Naive thymus-derived CD4-positive, alpha-beta T cell (primary cell): ENCODE results near the gene ZNF3. TPM values are rescaled to one million over a fixed set of nuclear protein-coding genes. Genes with fewer than 3 reads are reported as not detected.

Experiments
- ATAC-seq: fragments of 150-1000 bp; cut with Tn5 transposase; 2 replicates; pipeline ENCODE4 v1.10.0; 2021; ENCODE audit warnings: mild to moderate bottlenecking, moderate library complexity
- CTCF ChIA-PET: fragments of 350-600 bp; sonication (Branson Sonifier 250); formaldehyde crosslinking; loops from one replicate; lab custom pipeline; 2021; ENCODE audit warnings: antibody characterized with exemption; lab: Charles Lee
- POLR2A ChIA-PET: fragments of 350-600 bp; sonication (Branson Sonifier 250); formaldehyde crosslinking; loops from one replicate; lab custom pipeline; 2021; ENCODE audit warnings: antibody characterized with exemption, inconsistent platforms; lab: Charles Lee
- DNase-seq, 9 donors: peaks; one replicate each; pipeline versions ENCODE4 v3.0.0 to v3.0.0-alpha.2; 2020 to 2022; ENCODE audit warnings: mixed read lengths in 1 of 9
- H3K27ac ChIP-seq: one replicate; pipeline ENCODE4 v1.7.0; 2013; ENCODE audit warnings: mild to moderate bottlenecking, low read depth, low read length, moderate library complexity
- H3K27me3 ChIP-seq, 2 donors: one replicate each; pipeline ENCODE4 v1.7.0; 2013; ENCODE audit warnings: low read length in 2 of 2, mild to moderate bottlenecking in 2 of 2, moderate library complexity in 2 of 2; ENCODE audit not compliant: control insufficient read depth in 2 of 2, insufficient read depth in 2 of 2
- H3K36me3 ChIP-seq, 3 experiments: 1 replicate in 2 of 3; 2 replicates in 1 of 3; pipeline ENCODE4 v1.7.0; 2013; ENCODE audit warnings: low read length in 3 of 3, mild to moderate bottlenecking in 3 of 3, moderate library complexity in 1 of 3; ENCODE audit not compliant: insufficient read depth in 3 of 3, control insufficient read depth in 2 of 3
- H3K4me1 ChIP-seq, 2 donors: one replicate each; pipeline ENCODE4 v1.7.0; 2013; ENCODE audit warnings: low read length in 2 of 2, mild to moderate bottlenecking in 2 of 2, moderate library complexity in 1 of 2; ENCODE audit not compliant: control insufficient read depth in 2 of 2, insufficient read depth in 2 of 2
- H3K4me3 ChIP-seq: 2 replicates; pipeline ENCODE4 v1.7.0; 2013; ENCODE audit warnings: mild to moderate bottlenecking, low read length
- H3K9me3 ChIP-seq, 3 experiments: 1 replicate in 2 of 3; 2 replicates in 1 of 3; pipeline ENCODE4 v1.7.0; 2013; ENCODE audit warnings: low read length in 3 of 3; ENCODE audit not compliant: control insufficient read depth in 2 of 3
- H3K27ac Mint-ChIP-seq, 9 donors: one replicate each; pipeline ENCODE4 v1.8.0; 2020 to 2022; ENCODE audit warnings: mixed read lengths in 9 of 9, mild to moderate bottlenecking in 8 of 9, moderate library complexity in 5 of 9, inconsistent platforms in 2 of 9
- H3K27me3 Mint-ChIP-seq, 5 donors: one replicate each; pipeline ENCODE4 v1.8.0; 2021 to 2022; ENCODE audit warnings: mixed read lengths in 5 of 5, mild to moderate bottlenecking in 1 of 5
- H3K36me3 Mint-ChIP-seq, 5 donors: one replicate each; pipeline ENCODE4 v1.8.0; 2020 to 2022; ENCODE audit warnings: mixed read lengths in 5 of 5, mild to moderate bottlenecking in 3 of 5, inconsistent platforms in 1 of 5
- H3K4me1 Mint-ChIP-seq, 7 donors: one replicate each; pipeline ENCODE4 v1.8.0; 2020 to 2022; ENCODE audit warnings: mixed read lengths in 7 of 7, mild to moderate bottlenecking in 3 of 7, inconsistent platforms in 1 of 7
- H3K4me3 Mint-ChIP-seq, 10 donors: one replicate each; pipeline ENCODE4 v1.8.0; 2020 to 2022; ENCODE audit warnings: mild to moderate bottlenecking in 10 of 10, mixed read lengths in 10 of 10, moderate library complexity in 6 of 10, inconsistent platforms in 2 of 10
- H3K9me3 Mint-ChIP-seq, 11 donors: one replicate each; pipeline ENCODE4 v1.8.0; 2020 to 2022; ENCODE audit warnings: mixed read lengths in 11 of 11, mild to moderate bottlenecking in 4 of 11, inconsistent platforms in 1 of 11, moderate library complexity in 1 of 11
- intact Hi-C, 2 donors: fragments of 100-400 bp; cut with micrococcal nuclease; formaldehyde crosslinking; loops; one replicate each; pipeline ENCODE4 v1.15.1; 2023
- polyA plus RNA-seq, 2 donors: library from polyadenylated mRNA; unstranded; fragments of 300-500 nt; fragmentation: Illumina TruSeq; gene quantifications; one replicate each; pipeline ENCODE4 v1.2.3, GENCODE V29; 2021
- total RNA-seq, 6 experiments: library from RNA in 5 of 6; stranded (reverse) in 5 of 6; gene quantifications; 1 replicate in 5 of 6; 2 replicates in 1 of 6; pipeline ENCODE4 v1.2.3 and lab custom pipeline; 2021 to 2026

The ZNF3 gene
- total and polyA plus RNA-seq, 7 experiments from 2014 or later: 20.3 to 48.0 (median 35.0) TPM

DNA sequence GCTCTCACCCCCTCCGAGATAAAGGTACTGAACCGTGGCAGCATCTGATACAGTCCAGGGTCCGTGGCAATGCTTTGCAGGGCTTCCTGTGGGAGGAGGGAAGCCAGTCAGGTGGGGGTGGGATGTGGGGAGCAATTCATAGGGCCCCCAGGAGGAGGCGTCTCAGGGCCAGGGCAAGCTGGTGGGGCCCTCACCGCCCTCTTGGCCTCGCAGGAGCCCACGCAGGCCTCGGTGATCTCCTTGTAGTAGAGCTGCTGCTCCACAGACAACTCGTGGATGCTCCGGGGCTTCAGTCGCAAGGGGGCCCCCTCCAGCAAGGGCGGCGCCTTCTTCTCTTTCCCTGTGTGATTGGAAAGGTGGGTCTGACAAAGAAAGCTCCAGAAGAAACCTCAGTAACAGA lies 30.4 kb upstream of the ZNF3 start:
- H3K36me3 Mint-ChIP-seq: peaks cover 0 to 33% (median 9%) of the 10 kb centered on the region in 5 donors
- POLR2A ChIA-PET: interaction anchor here (0.6 to 1.1 kb wide), 2 partner anchors 10 to 12 kb away, joined by 3 read pairs; partner anchors contain the start of gene AP4M1

DNA sequence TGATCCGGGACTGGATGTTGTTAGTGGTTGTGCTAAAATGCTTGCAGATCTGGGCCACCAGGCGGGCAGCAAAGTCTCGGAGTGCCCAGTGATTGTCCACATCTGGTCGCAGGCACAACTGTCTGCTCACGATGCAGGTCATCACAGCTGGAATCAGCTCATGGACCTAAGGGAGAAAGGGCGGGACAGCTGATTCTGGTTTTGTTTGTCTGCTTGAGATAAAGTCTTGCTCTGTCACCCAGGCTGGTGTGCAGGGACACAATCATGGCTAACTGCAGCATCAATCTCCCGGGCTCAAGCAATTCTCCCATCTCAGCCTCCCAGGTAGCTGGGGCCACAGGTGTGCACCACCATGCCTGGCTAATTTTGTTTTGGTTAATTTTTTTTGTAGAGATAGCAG lies 29.6 kb upstream of the ZNF3 start:
- DNase-seq: no peak
- H3K9me3 ChIP-seq: no peaks in the 10 kb centered on the region
- Mint-ChIP-seq H3K36me3 (peaks cover 0 to 36% (median 9%) of the 10 kb centered on the region in 5 donors), H3K4me3 (no peak overlapping the region), H3K27ac (peak overlapping the region in 1 of 9 donors; percentile 24), H3K4me1 (peaks cover 0 to 7% (median 3%) of the 10 kb centered on the region in 7 donors), H3K9me3 (no peaks in the 10 kb centered on the region), H3K27me3 (no peaks in the 10 kb centered on the region)
- no peaks in the 10 kb centered on the region for H3K27me3 ChIP-seq
- no peak for ATAC-seq
- no peak overlapping the region for H3K4me3 ChIP-seq
- H3K27ac ChIP-seq: no peak overlapping the region
- ChIA-PET POLR2A (no interaction called here), CTCF (no interaction called here)
- H3K4me1 ChIP-seq: no peaks in the 10 kb centered on the region
- intact Hi-C loops: no loop called here
- H3K36me3 ChIP-seq: peaks cover 0 to 74% (median 27%) of the 10 kb centered on the region in 3 experiments

More for the DNA sequence above, 30.4 kb upstream of the ZNF3 start:
- H3K9me3 Mint-ChIP-seq: no peaks in the 10 kb centered on the region
- CTCF ChIA-PET: no interaction called here
- Histone ChIP-seq H3K9me3 (no peaks in the 10 kb centered on the region), H3K27me3 (no peaks in the 10 kb centered on the region), H3K36me3 (peaks cover 0 to 70% (median 27%) of the 10 kb centered on the region in 3 experiments), H3K4me1 (no peaks in the 10 kb centered on the region), H3K27ac (no peak overlapping the region), H3K4me3 (no peak overlapping the region)
- no peak overlapping the region for H3K27ac Mint-ChIP-seq
- H3K4me1 Mint-ChIP-seq: peaks cover 3 to 9% (median 8%) of the 10 kb centered on the region in 7 donors
- DNase-seq (no peak), ATAC-seq (no peak)
- H3K4me3 Mint-ChIP-seq: no peak overlapping the region
- intact Hi-C loops: no loop called here
- H3K27me3 Mint-ChIP-seq: no peaks in the 10 kb centered on the region

DNA sequence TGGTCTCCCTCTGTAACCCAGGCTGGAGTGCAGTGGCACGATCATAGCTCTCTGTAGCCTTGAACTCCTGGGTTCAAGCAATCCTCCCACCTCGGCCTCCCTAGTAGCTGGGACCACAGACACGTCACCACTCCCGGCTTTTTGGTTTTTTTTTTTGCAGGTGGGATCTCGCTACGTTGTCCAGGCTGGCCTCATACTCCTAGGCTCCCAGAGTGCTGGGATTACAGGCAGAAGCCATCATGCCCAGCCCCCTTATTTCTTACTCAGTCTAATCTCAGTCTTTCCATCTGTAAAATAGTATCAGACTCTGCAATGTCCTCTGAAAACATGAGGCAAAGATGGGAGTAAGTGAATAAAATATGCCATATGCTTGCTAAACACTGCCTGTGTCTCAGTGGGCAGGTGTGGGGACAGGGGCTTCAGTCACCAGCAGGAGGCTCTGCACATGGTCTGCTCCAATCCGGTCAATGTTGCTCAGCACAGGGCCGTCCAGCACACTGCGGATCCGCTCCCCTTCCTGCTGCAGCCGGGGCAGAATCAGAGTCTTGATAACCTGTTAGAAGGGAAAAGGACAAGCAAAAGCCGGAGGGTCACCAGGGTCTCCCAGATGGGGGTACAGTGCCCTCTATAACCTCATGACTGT lies 28.1 kb upstream of the ZNF3 start:
- intact Hi-C loops: loop anchor here in 1 of 2 donors (10.0 kb wide), 2 partner anchors 475 to 555 kb away; partner anchors contain the start of genes FAM200A, FBXO24, LRCH4 and ZNF655
- H3K4me3 ChIP-seq: no peak overlapping the region
- ATAC-seq: no peak
- Mint-ChIP-seq H3K4me3 (no peak overlapping the region), H3K27ac (no peak overlapping the region), H3K4me1 (peaks cover 0 to 5% (median 0%) of the 10 kb centered on the region in 7 donors), H3K36me3 (peaks cover 0 to 36% (median 6%) of the 10 kb centered on the region in 5 donors), H3K9me3 (no peaks in the 10 kb centered on the region), H3K27me3 (no peaks in the 10 kb centered on the region)
- no peaks in the 10 kb centered on the region for H3K4me1 ChIP-seq
- no peak overlapping the region for H3K27ac ChIP-seq
- ChIA-PET POLR2A (no interaction called here), CTCF (no interaction called here)
- DNase-seq: no peak
- H3K27me3 ChIP-seq: no peaks in the 10 kb centered on the region
- H3K9me3 ChIP-seq: no peaks in the 10 kb centered on the region
- peaks cover 0 to 79% (median 27%) of the 10 kb centered on the region in 3 experiments for H3K36me3 ChIP-seq

DNA sequence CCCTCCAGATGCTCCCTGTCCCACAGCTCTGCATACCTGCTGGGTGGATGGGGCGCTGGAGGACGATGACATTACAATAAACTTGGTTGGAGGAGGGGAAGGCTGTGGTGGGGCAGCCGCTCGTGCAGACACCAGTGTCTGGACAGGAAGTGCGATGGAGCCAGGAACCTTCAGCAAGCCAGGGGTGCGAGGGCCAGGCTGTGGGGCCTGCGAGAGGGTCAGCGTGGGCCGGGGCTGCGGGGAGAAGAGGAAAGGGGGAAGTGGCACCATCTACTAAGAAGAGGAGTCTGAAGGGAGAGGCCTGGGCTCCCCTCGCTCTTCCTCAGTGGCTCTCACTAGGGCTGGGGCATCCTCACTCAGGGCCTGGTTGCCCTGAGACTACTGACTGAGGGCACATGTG lies 26.4 kb upstream of the ZNF3 start:
- Mint-ChIP-seq H3K36me3 (peaks cover 0 to 25% (median 6%) of the 10 kb centered on the region in 5 donors), H3K4me1 (peaks cover 0 to 9% (median 4%) of the 10 kb centered on the region in 7 donors), H3K4me3 (no peak overlapping the region), H3K9me3 (no peaks in the 10 kb centered on the region), H3K27ac (no peak overlapping the region), H3K27me3 (no peaks in the 10 kb centered on the region)
- Histone ChIP-seq H3K36me3 (peaks cover 0 to 66% (median 18%) of the 10 kb centered on the region in 3 experiments), H3K4me1 (no peaks in the 10 kb centered on the region), H3K4me3 (no peak overlapping the region), H3K27me3 (no peaks in the 10 kb centered on the region), H3K27ac (no peak overlapping the region), H3K9me3 (no peaks in the 10 kb centered on the region)
- ChIA-PET CTCF (no interaction called here), POLR2A (interaction anchor here (1.6 kb wide), 1 partner anchor 12 kb away, joined by 7 read pairs; the partner anchor contains the start of gene CNPY4)
- ATAC-seq: no peak
- intact Hi-C loops: loop anchor here in 1 of 2 donors (10.0 kb wide), 2 partner anchors 477 to 553 kb away; partner anchors contain the start of genes FAM200A, FBXO24, LRCH4 and ZNF655
- DNase-seq: no peak

DNA sequence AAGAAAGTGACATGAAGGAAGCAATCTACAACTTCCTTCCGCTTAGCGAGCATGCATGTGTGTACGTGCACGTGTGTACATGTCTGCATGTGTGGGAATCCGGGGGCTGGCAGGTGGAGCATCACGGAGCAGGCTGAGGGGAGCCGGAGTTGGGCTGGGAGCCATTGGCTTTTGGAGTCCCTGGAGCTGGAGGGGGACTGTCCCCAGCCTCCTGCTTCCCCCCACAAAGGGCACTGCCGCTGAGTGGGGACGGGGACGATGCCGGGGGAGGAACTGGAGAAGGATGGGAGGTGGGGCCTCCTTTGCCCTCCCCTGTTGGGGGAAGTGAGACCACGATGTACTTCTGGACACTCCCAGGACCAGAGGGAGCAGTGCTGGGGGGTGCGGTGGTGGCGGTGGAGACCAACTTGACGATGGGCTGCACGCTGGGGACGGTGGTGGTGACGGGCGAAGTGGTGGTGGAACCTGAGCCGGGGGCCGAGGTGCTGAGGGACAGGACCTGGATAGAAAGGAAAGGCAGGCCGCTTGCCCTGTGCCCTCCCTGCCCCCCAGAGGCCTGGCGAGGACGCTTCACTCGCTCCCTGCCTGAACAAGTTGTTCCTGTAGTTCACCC lies 25.7 kb upstream of the ZNF3 start:
- CTCF ChIA-PET: no interaction called here
- H3K36me3 ChIP-seq: peaks cover 0 to 60% (median 18%) of the 10 kb centered on the region in 3 experiments
- intact Hi-C loops: loop anchor here in 1 of 2 donors (10.0 kb wide), 2 partner anchors 478 to 552 kb away; partner anchors contain the start of genes FAM200A, FBXO24, LRCH4 and ZNF655

DNA sequence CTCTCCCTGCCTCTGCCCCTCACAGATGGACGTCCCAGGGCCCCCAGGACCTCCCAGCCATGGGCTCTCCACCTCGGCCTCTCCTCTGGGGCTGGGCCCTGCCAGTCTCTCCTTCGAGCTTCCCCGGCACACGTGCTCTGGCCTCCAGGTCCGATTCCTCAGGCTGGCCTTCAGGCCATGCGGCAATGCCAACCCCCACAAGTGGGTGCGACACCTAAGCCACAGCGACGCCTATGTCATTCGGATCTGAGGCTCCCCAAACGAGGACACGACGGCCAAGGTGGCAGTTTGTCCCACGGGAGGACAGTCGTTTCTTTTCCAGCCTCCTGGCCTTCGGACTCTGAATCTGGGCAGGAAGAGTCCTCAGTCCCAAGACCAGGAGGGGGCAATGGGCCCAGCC lies 25.1 kb upstream of the ZNF3 start:
- no peak overlapping the region for H3K4me3 Mint-ChIP-seq
- Histone ChIP-seq H3K4me3 (no peak overlapping the region), H3K9me3 (no peaks in the 10 kb centered on the region), H3K36me3 (peaks cover 0 to 54% (median 17%) of the 10 kb centered on the region in 3 experiments), H3K27ac (no peak overlapping the region), H3K27me3 (no peaks in the 10 kb centered on the region), H3K4me1 (peaks cover 0 to 2% of the 10 kb centered on the region in 2 donors)
- peaks cover 0 to 15% (median 9%) of the 10 kb centered on the region in 7 donors for H3K4me1 Mint-ChIP-seq
- ATAC-seq (no peak), DNase-seq (no peak)
- intact Hi-C loops: loop anchor here in 1 of 2 donors (10.0 kb wide), 2 partner anchors 478 to 552 kb away; partner anchors contain the start of genes FAM200A, FBXO24, LRCH4 and ZNF655
- H3K27ac Mint-ChIP-seq: no peak overlapping the region
- no peaks in the 10 kb centered on the region for H3K9me3 Mint-ChIP-seq
- POLR2A ChIA-PET: interaction anchor here (1.6 kb wide), 1 partner anchor 13 kb away, joined by 7 read pairs; the partner anchor contains the start of gene CNPY4
- H3K36me3 Mint-ChIP-seq: peaks cover 0 to 22% (median 6%) of the 10 kb centered on the region in 5 donors
- CTCF ChIA-PET: no interaction called here
- no peaks in the 10 kb centered on the region for H3K27me3 Mint-ChIP-seq

More for the DNA sequence above, 25.7 kb upstream of the ZNF3 start:
- no peak for DNase-seq
- Mint-ChIP-seq H3K9me3 (no peaks in the 10 kb centered on the region), H3K4me1 (peaks cover 0 to 15% (median 9%) of the 10 kb centered on the region in 7 donors), H3K36me3 (peaks cover 0 to 22% (median 6%) of the 10 kb centered on the region in 5 donors), H3K27me3 (no peaks in the 10 kb centered on the region), H3K27ac (no peak overlapping the region), H3K4me3 (no peak overlapping the region)
- Histone ChIP-seq H3K9me3 (no peaks in the 10 kb centered on the region), H3K27ac (no peak overlapping the region), H3K4me1 (peaks cover 0 to 2% of the 10 kb centered on the region in 2 donors), H3K4me3 (no peak overlapping the region), H3K27me3 (no peaks in the 10 kb centered on the region)
- ATAC-seq: no peak
- POLR2A ChIA-PET: interaction anchor here (1.6 kb wide), 1 partner anchor 13 kb away, joined by 7 read pairs; the partner anchor contains the start of gene CNPY4
